GM23338 (cell line): ENCODE data around the gene SLC16A9. TPM values are rescaled to one million over a fixed set of nuclear protein-coding genes. Genes with fewer than 3 reads are reported as not detected.

Experiments
- ATAC-seq: fragments of 200-7000 bp; cut with Tn5 transposase; 3 replicates; pipeline ENCODE4 v1.9.1; 2020
- DNase-seq: peaks from one replicate; pipeline ENCODE4 v3.0.0-alpha.2; 2015; ENCODE audit warnings: low spot score
- H2AFZ ChIP-seq: fragments of 200-600 bp; sonication (generic); 2 replicates; pipeline ENCODE4 v1.8.0; 2016; ENCODE audit warnings: antibody characterized with exemption, mild to moderate bottlenecking, moderate library complexity
- H3F3A ChIP-seq: fragments of 200-600 bp; sonication (generic); replicated peaks from 2 replicates; pipeline ENCODE4 v1.8.0; 2017; ENCODE audit warnings: antibody characterized with exemption, mixed run types, low read depth
- H3K27ac ChIP-seq: fragments of 200-600 bp; sonication (generic); 2 replicates; pipeline ENCODE4 v1.6.1; 2016; ENCODE audit warnings: low read depth
- H3K27me3 ChIP-seq: fragments of 200-600 bp; sonication (generic); 2 replicates; pipeline ENCODE4 v1.8.0; 2016; ENCODE audit warnings: mild to moderate bottlenecking, mixed run types, moderate library complexity; ENCODE audit not compliant: insufficient read depth
- H3K36me3 ChIP-seq: fragments of 200-600 bp; sonication (generic); 2 replicates; pipeline ENCODE4 v1.8.0; 2016; ENCODE audit warnings: mild to moderate bottlenecking; ENCODE audit not compliant: insufficient read depth
- H3K4me1 ChIP-seq: fragments of 200-600 bp; sonication (generic); 2 replicates; pipeline ENCODE4 v1.8.0; 2016; ENCODE audit warnings: mild to moderate bottlenecking, moderate library complexity; ENCODE audit not compliant: insufficient read depth
- H3K4me2 ChIP-seq: fragments of 200-600 bp; sonication (generic); 2 replicates; pipeline ENCODE4 v1.7.1; 2017; ENCODE audit warnings: mixed run types
- H3K4me3 ChIP-seq: fragments of 200-600 bp; sonication (generic); 2 replicates; pipeline ENCODE4 v1.6.1; 2016; ENCODE audit warnings: mixed run types
- H3K79me2 ChIP-seq: fragments of 200-600 bp; sonication (generic); replicated peaks from 2 replicates; pipeline ENCODE4 v1.8.0; 2017; ENCODE audit warnings: mild to moderate bottlenecking; ENCODE audit not compliant: insufficient read depth
- H3K9me2 ChIP-seq: fragments of 200-600 bp; sonication (generic); 2 replicates; pipeline ENCODE4 v1.8.0; 2017; ENCODE audit not compliant: insufficient read depth
- H4K20me1 ChIP-seq: fragments of 200-600 bp; sonication (generic); replicated peaks from 2 replicates; pipeline ENCODE4 v1.8.0; 2017; ENCODE audit warnings: mild to moderate bottlenecking; ENCODE audit not compliant: insufficient read depth
- H3K27ac Mint-ChIP-seq: 2 replicates; pipeline ENCODE4 v1.8.0; 2020; ENCODE audit warnings: inconsistent platforms, mild to moderate bottlenecking, moderate library complexity, mixed read lengths
- H3K27me3 Mint-ChIP-seq: 3 replicates; pipeline ENCODE4 v1.8.0; 2022; ENCODE audit warnings: low read depth, mild to moderate bottlenecking, moderate library complexity, mixed read lengths, inconsistent platforms; ENCODE audit not compliant: insufficient read depth, poor library complexity
- H3K36me3 Mint-ChIP-seq: 3 replicates; pipeline ENCODE4 v1.8.0; 2021; ENCODE audit warnings: low read depth, mild to moderate bottlenecking, inconsistent platforms, moderate library complexity, mixed read lengths
- H3K4me1 Mint-ChIP-seq: 3 replicates; pipeline ENCODE4 v1.8.0; 2020; ENCODE audit warnings: mild to moderate bottlenecking, inconsistent platforms, mixed read lengths
- H3K4me3 Mint-ChIP-seq: 3 replicates; pipeline ENCODE4 v1.8.0; 2021; ENCODE audit warnings: moderate library complexity, mild to moderate bottlenecking, inconsistent platforms, mixed read lengths
- H3K9me3 Mint-ChIP-seq: 3 replicates; pipeline ENCODE4 v1.8.0; 2020; ENCODE audit warnings: moderate library complexity, mild to moderate bottlenecking, inconsistent platforms, mixed read lengths
- CREB1 ChIP-seq: fragments of 250-450 bp; sonication (Bioruptor Pico); IDR thresholded peaks from 2 replicates; pipeline ENCODE4 v1.5.0; 2020; ENCODE audit warnings: low read depth, mild to moderate bottlenecking, moderate library complexity
- JUNB ChIP-seq: IDR thresholded peaks from one replicate; pipeline ENCODE4 v1.6.1; 2016; ENCODE audit warnings: antibody characterized with exemption; ENCODE audit not compliant: unreplicated experiment
- STAT1 ChIP-seq: IDR thresholded peaks from one replicate; pipeline ENCODE4 v1.6.1; 2016; ENCODE audit warnings: antibody characterized with exemption; ENCODE audit not compliant: unreplicated experiment
- ZNF114 ChIP-seq: fragments of 250-450 bp; sonication (Bioruptor Pico); IDR thresholded peaks from 2 replicates; pipeline ENCODE4 v1.5.0; 2020; ENCODE audit warnings: mild to moderate bottlenecking, moderate library complexity
- ZNF331 ChIP-seq: fragments of 250-450 bp; sonication (Bioruptor Pico); IDR thresholded peaks from 2 replicates; pipeline ENCODE4 v1.5.0; 2020; ENCODE audit warnings: low read depth, mild to moderate bottlenecking, moderate library complexity
- polyA plus RNA-seq: library from polyadenylated mRNA; unstranded; fragments of >200 nt; fragmentation: Nextera tagmentation; extraction: Ambion mirVana; gene quantifications from 2 replicates; pipeline ENCODE4 v1.2.1, GENCODE V29; 2016
- total RNA-seq: library from RNA; depleted of rRNA; stranded (reverse); fragments of >200 nt; shearing (Covaris generic); gene quantifications from 2 replicates; pipeline ENCODE4 v1.2.3, GENCODE V29; 2014
- TF ChIP-seq, protein P1 (sequence below), 2 experiments: fragments of 200-600 bp in 1 of 2; sonication (generic) in 1 of 2; conservative IDR thresholded peaks; 2 replicates each; pipeline versions ENCODE4 v1.5.1 to v1.6.1; 2016 to 2017; ENCODE audit warnings: antibody characterized with exemption in 2 of 2, low read depth in 2 of 2, mild to moderate bottlenecking in 2 of 2, moderate library complexity in 1 of 2
- TF ChIP-seq, protein P2 (sequence below): IDR thresholded peaks from one replicate; pipeline ENCODE4 v1.6.1; 2018; ENCODE audit warnings: antibody characterized with exemption; ENCODE audit not compliant: unreplicated experiment
- TF ChIP-seq, protein P3 (sequence below): IDR thresholded peaks from 2 replicates; pipeline ENCODE4 v1.6.1; 2016; ENCODE audit warnings: antibody characterized with exemption

Gene SLC16A9
- total and polyA plus RNA-seq, 2 experiments from 2014 or later = 6.5 to 11.4 TPM

- TF ChIP-seq, protein P1, sequence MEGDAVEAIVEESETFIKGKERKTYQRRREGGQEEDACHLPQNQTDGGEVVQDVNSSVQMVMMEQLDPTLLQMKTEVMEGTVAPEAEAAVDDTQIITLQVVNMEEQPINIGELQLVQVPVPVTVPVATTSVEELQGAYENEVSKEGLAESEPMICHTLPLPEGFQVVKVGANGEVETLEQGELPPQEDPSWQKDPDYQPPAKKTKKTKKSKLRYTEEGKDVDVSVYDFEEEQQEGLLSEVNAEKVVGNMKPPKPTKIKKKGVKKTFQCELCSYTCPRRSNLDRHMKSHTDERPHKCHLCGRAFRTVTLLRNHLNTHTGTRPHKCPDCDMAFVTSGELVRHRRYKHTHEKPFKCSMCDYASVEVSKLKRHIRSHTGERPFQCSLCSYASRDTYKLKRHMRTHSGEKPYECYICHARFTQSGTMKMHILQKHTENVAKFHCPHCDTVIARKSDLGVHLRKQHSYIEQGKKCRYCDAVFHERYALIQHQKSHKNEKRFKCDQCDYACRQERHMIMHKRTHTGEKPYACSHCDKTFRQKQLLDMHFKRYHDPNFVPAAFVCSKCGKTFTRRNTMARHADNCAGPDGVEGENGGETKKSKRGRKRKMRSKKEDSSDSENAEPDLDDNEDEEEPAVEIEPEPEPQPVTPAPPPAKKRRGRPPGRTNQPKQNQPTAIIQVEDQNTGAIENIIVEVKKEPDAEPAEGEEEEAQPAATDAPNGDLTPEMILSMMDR (conservative IDR thresholded peaks at IDR 0.05; ENCODE audit: low read depth in 2 of 2) = no peak
- TF ChIP-seq, protein P2, sequence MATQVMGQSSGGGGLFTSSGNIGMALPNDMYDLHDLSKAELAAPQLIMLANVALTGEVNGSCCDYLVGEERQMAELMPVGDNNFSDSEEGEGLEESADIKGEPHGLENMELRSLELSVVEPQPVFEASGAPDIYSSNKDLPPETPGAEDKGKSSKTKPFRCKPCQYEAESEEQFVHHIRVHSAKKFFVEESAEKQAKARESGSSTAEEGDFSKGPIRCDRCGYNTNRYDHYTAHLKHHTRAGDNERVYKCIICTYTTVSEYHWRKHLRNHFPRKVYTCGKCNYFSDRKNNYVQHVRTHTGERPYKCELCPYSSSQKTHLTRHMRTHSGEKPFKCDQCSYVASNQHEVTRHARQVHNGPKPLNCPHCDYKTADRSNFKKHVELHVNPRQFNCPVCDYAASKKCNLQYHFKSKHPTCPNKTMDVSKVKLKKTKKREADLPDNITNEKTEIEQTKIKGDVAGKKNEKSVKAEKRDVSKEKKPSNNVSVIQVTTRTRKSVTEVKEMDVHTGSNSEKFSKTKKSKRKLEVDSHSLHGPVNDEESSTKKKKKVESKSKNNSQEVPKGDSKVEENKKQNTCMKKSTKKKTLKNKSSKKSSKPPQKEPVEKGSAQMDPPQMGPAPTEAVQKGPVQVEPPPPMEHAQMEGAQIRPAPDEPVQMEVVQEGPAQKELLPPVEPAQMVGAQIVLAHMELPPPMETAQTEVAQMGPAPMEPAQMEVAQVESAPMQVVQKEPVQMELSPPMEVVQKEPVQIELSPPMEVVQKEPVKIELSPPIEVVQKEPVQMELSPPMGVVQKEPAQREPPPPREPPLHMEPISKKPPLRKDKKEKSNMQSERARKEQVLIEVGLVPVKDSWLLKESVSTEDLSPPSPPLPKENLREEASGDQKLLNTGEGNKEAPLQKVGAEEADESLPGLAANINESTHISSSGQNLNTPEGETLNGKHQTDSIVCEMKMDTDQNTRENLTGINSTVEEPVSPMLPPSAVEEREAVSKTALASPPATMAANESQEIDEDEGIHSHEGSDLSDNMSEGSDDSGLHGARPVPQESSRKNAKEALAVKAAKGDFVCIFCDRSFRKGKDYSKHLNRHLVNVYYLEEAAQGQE = no peak
Observed at GRCh38 chr10:59741583-59741982, 31.9 kb upstream of the SLC16A9 start (continued).

DNA sequence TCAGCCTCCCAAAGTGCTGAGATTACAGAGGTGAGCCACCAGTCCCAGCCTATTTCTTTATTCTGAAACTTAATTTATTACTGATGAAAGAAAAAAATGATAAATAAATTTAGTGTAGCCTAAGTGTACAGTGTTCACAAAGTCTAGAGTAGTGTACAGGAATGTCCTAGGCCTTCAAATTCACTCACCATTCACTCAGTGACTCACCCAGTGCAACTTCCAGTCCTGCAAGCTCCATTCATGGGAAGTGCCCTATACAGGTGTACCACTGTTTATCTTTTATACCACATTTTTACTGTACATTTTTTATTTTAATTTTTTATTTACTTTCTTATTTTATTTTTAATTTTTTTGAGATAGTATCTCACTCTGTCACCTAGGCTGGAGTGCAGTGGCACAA, 31.4 kb upstream of the SLC16A9 start:
- no peak for ATAC-seq
- no peaks in the 10 kb centered on the region for H3K27me3 Mint-ChIP-seq
- TF ChIP-seq, protein P1 (conservative IDR thresholded peaks at IDR 0.05; ENCODE audit: low read depth in 2 of 2) = no peak
- TF ChIP-seq, protein P3, sequence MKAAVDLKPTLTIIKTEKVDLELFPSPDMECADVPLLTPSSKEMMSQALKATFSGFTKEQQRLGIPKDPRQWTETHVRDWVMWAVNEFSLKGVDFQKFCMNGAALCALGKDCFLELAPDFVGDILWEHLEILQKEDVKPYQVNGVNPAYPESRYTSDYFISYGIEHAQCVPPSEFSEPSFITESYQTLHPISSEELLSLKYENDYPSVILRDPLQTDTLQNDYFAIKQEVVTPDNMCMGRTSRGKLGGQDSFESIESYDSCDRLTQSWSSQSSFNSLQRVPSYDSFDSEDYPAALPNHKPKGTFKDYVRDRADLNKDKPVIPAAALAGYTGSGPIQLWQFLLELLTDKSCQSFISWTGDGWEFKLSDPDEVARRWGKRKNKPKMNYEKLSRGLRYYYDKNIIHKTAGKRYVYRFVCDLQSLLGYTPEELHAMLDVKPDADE = no peak
- TF ChIP-seq STAT1 = no peak
- TF ChIP-seq JUNB = no peak
- TF ChIP-seq, protein P2 = no peak
- no peak for TF ChIP-seq CREB1 (CRISPR knock-in tag)
- TF ChIP-seq ZNF114 = no peak
- TF ChIP-seq ZNF331 (CRISPR knock-in tag) = no peak

More for the DNA sequence above, 31.4 kb upstream of the SLC16A9 start:
- Histone ChIP-seq H3F3A (no peaks in the 10 kb centered on the region), H3K36me3 (no peaks in the 10 kb centered on the region), H3K4me1 (no peaks in the 10 kb centered on the region), H3K9me2 (no peaks in the 10 kb centered on the region), H3K27me3 (no peaks in the 10 kb centered on the region), H3K4me2 (no peak overlapping the region), H2AFZ (no peak overlapping the region), H4K20me1 (no peaks in the 10 kb centered on the region), H3K79me2 (no peaks in the 10 kb centered on the region), H3K27ac (no peak overlapping the region), H3K4me3 (no peak overlapping the region)
- Mint-ChIP-seq H3K4me3 (no peak overlapping the region), H3K27ac (no peak overlapping the region), H3K36me3 (peaks cover 15% of the 10 kb centered on the region; the same call in 2 of the 3 replicates), H3K4me1 (no peaks in the 10 kb centered on the region), H3K9me3 (peaks cover 28% of the 10 kb centered on the region)
- DNase-seq = no peak
